Gastroesophageal sphincter (tissue), 3 donors: ENCODE measurements around the gene CCR7.

Experiments used
- CTCF ChIP-seq, 4 experiments: fragments of 200-600 bp in 2 of 4; fragments of 450-650 bp in 2 of 4; sonication (generic) in 1 of 4; IDR thresholded peaks; one replicate each; pipeline ENCODE4 v1.5.1; 2017 to 2019; ENCODE audit warnings: antibody characterized with exemption in 4 of 4, mild to moderate bottlenecking in 2 of 4, moderate library complexity in 2 of 4
- POLR2A ChIP-seq, 2 donors: fragments of 450-650 bp; IDR thresholded peaks; one replicate each; pipeline ENCODE4 v1.6.1; 2017; ENCODE audit warnings: antibody characterized with exemption in 2 of 2, mild to moderate bottlenecking in 2 of 2, moderate library complexity in 1 of 2
- POLR2AphosphoS5 ChIP-seq: sonication (generic); formaldehyde crosslinking; IDR thresholded peaks from one replicate; pipeline ENCODE4 v1.6.1; 2017; ENCODE audit warnings: antibody characterized with exemption

- TF ChIP-seq POLR2AphosphoS5 (no peak), CTCF (IDR thresholded peaks at IDR 0.05) (no peak), POLR2A (IDR thresholded peaks at IDR 0.05) (no peak)
Measured at GRCh38 chr17:40596261-40596919, 31.1 kb upstream of the CCR7 start.
